GM12891 (cell line): ENCODE data around the gene TMX2.

ENCODE experiments used
- PAX5 ChIP-seq: IDR thresholded peaks from 2 replicates; pipeline ENCODE4 v1.6.1; 2011; ENCODE audit warnings: low read length, moderate library complexity, mild to moderate bottlenecking; ENCODE audit not compliant: insufficient read depth, severe bottlenecking
- POLR2A ChIP-seq: IDR thresholded peaks from 2 replicates; pipeline ENCODE4 v1.6.1; 2011; ENCODE audit warnings: low read depth, low read length, control low read depth
- POLR2AphosphoS5 ChIP-seq: IDR thresholded peaks from 2 replicates; pipeline ENCODE4 v1.6.1; 2011; ENCODE audit warnings: low read depth, low read length, control low read depth
- SPI1 ChIP-seq: IDR thresholded peaks from 2 replicates; pipeline ENCODE4 v1.6.1; 2011; ENCODE audit warnings: low read depth, low read length, control low read depth
- TAF1 ChIP-seq: IDR thresholded peaks from 2 replicates; pipeline ENCODE4 v1.6.1; 2011; ENCODE audit warnings: low read depth, low read length, control low read depth

DNA sequence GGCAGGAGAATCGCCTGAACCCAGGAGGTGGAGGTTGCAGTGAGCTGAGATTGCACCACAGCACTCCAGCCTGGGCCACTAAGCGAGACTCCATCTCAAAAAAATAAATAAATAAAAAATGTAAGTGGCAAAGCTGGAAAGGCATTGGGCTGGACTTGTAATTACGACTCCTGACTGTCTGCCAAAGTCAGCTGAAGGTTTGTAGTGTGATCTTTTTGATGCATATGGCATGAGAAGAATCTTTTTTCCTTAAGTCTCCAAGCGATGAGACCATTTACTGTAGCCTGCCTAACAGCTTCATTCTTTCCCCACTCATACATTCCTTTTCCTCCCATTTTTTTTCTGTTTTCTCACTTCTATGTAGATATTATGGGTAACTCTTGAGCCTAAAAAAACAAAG, 74.0 kb downstream of the TMX2 start:
- TF ChIP-seq POLR2AphosphoS5 (no peak), POLR2A (no peak), TAF1 (no peak), SPI1 (no peak), PAX5 (no peak)
